Kidney glomerular epithelial cell (primary cell): ENCODE results near the gene DGKZ.

Experiments
- DNase-seq: peaks from one replicate; lab custom pipeline; 2025; lab: John Stamatoyannopoulos, UW

DGKZ gene

DNA sequence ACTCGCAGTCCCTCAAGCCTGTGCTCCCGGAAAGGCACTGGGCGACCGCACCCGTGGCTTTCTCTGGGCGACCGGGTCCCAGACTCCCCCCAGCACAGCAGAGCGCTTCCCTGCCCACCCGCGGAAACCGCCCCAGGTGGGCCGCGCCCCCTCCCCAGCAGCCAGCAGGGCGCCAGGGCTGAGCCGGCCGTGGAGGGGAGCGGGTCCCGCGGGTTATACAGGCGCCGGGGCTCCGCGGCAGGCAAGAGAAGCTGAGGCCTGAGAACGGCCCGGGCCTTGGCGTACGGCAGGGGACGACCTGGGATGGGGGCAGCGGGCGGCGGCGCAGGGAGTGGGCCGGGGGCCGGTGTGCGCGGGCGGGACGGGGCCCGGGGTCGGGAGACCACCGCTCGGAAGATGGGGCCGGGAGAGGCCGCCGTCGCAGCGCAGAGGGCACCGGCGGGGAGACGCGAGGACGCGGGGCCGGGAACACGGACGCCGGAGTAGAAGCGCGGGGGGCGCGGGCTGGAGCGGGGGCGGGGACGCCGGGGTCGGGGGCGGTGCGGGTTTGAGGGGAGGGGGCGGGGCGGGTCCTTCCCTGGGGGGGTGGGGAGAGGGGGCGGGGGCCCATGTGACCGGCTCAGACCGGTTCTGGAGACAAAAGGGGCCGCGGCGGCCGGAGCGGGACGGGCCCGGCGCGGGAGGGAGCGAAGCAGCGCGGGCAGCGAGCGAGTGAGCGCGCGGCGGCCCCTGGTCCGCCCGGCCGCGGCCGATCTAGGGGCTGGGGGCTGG is 34.0 kb downstream of the DGKZ start, which contains the start of gene MDK:
Gene MDK, plus strand, starts transcription at position 622 of the 771 bp plus-strand sequence. CDS start 389 bp downstream, outside the sequence.
- no peak for DNase-seq

- no peak for DNase-seq
These were observed 34.8 kb downstream of the DGKZ start for GRCh38 chr11:46381819-46382645.

- DNase-seq: no peak
These were observed 35.6 kb downstream of the DGKZ start for GRCh38 chr11:46382646-46383403.

DNA sequence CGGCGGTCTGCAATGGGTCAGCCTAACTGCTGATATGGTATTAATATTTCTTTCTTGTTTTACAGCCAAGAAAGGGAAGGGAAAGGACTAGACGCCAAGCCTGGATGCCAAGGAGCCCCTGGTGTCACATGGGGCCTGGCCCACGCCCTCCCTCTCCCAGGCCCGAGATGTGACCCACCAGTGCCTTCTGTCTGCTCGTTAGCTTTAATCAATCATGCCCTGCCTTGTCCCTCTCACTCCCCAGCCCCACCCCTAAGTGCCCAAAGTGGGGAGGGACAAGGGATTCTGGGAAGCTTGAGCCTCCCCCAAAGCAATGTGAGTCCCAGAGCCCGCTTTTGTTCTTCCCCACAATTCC is 36.1 kb downstream of the DGKZ start:
- DNase-seq: no peak

- no peak for DNase-seq
These were observed 36.9 kb downstream of the DGKZ start for GRCh38 chr11:46383974-46384701.

- no peak for DNase-seq
These were observed 38.1 kb downstream of the DGKZ start for GRCh38 chr11:46385169-46386004.

DNA sequence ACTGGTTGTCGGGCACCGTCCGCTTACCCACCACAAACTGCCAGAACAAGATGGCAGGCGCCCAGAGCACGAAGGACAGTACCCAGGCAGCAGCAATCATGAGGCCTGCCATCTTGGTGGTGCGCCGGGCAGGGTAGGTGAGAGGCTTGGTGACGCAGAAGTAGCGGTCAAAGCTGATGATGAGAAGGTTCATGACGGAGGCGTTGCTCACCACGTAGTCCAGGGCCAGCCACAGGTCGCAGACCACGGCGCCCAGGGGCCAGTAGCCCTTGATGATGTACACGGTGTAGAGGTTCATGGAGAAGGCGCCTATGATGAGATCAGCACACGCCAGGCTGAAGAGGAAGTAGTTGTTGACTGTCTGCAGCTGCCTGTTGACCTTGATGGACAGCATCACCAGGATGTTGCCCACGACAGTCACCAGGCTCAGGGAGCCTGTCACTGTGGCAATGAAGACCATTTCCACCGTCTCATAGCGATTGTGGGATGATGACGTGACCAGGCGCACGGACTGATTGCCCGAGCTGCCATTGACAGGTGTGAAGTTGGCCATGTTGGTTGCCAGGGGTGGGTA is 38.8 kb downstream of the DGKZ start:
- no peak for DNase-seq

DNA sequence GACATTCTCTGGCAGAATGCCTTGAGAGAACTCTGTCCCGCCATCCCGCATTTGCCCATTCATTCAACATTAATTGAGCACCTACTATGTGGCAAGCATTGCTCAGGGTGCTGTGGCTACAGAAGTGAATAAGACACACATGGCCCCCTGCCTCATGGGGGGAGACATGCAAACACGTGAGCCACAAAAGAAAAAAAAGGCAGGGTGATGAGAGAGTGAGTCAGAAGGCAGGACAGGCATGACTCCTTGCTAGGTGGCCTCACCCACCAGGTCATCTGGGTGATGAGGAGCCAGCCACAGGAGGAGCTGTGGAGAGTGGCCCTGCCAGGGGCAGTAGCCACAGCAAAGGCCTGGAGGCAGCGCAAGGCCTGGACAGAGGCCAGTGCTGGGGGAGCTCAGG is 39.4 kb downstream of the DGKZ start:
- DNase-seq: no peak

GRCh38 chr11:46387456-46387855 is 40.2 kb downstream of the DGKZ start:
- no peak for DNase-seq

DNA sequence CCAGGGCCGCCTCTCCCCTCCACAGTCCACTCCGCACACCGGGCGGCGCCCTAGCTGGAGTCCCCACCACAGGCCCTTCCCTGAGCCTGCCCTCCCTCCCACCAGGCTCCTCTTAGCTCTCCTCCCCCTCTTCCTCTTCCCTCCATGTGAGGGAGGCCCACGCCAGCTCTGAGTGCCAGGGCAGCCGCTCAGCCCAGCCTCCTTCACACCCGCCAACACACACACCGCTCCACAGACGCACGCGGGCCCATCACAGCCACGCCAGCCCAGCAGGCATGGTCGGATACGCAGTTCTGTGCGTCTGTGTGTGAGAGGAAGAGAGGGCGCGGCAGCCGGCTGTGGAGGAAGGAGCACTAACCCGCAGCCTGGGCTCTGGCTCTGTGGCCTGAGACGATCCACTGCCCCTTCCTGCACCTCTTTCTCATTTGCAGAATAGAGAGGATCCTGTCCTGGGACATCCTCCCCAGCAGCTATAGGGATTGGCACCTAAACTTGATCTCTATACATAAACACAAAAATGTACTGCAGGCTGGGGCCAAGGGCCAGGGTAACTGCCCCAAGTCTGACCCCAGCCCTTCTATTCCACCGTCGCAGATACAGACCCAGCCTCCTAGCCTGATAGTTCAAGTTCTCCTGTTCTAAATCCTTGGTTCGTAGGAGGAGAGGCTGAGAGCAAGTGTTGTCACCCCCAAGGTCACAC is 40.8 kb downstream of the DGKZ start:
- no peak for DNase-seq

DNA sequence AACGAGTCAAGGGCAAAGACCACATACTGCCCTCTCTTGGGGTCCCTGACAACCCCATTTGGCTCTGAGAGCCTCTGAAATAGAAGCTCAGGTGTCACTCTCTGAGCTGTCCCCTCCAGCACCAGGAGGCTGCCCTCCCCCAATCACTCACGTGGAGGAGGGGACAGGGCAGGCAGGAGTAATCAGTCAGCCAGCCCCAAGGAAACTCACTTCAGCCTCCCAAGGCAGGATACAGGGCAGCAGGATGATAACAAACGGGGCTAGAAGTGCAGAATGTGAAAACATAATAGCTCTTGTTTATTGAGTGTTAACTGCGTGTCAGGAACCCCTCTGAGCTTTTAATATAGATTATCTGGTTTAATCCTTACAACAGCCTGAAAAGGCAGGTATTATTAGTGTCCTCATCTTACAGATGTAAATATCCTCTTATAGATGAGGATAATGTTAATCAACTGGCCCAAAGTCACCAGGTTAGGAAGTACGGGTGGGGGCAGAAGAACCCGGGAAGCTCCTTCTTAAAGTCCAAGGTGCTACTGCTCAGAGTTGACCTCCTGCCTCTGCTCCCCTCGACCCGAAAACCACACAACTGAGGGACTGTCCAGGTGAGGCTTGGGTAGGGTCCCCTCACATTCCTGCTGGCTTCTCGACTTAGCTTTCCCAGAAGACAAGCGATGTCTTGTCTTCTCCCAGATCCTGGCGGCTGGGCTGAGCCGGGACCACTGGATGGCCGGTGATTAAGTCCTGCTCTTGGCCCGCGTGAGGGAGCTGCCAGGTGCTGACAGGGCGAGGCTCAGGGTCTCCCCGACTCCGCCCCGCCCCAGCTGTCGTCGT is 41.6 kb downstream of the DGKZ start:
- no peak for DNase-seq

DNA sequence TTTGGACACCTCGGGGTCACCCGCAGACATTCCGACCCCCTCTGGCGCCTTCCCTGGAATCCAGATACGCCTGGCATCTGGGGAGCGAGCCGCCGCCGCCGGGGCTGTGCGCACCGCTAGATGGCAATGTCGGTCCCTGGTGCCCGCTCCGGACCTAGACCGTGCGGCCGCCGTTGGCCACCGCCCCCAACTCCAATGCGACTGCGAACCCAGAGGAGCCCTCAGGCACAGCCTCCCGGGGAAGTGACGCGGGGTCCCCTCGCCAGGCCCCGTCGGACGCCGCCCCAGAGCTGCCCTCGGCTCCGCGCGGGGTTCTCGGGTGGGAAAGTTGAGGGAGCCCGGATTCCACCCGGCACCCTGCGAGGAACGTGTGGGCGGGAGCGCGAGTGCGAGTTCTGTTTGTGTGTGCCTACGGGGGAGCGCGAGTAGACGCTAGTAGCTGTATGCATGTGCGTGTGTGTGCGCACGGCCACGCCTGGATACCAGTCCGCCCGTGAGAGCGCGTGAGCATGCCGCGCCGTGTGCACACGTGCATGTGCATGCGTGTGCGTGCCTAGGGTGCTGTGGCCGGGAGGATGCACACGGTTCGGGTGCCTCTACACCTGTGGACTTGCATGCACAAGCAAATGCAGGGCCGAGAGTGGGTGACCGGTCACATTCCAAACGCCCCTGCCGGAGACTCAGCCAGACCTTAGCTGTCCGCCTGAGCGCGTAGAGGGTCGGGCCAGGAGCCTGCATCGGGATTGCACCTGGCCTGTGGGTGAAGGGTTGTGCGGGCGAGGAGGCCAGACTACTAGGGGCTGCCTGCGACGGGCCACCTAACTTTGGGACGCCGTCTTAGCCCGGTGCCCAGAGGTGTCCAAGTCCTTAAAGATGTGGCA is 42.4 kb downstream of the DGKZ start:
- DNase-seq: peak; percentile 59

- DNase-seq: no peak
These were observed 43.3 kb downstream of the DGKZ start for GRCh38 chr11:46390331-46391171.

- DNase-seq: no peak
These were observed 43.9 kb downstream of the DGKZ start for GRCh38 chr11:46391186-46391577.

GRCh38 chr11:46391578-46392420 is 44.5 kb downstream of the DGKZ start, which contains the start of gene CHRM4:
TSS of gene CHRM4 (minus strand) at chr11:46391776. CDS start at chr11:46386557, 5,219 bp downstream.
- DNase-seq: no peak
